ENCODE results near the gene SLC66A1. TPM values are rescaled to one million over a fixed set of nuclear protein-coding genes. Genes with fewer than 3 reads are reported as not detected.
A peak's percentile ranks its signal among the peaks of the same experiment; 100 is the strongest.

Gene SLC66A1
- total and polyA plus RNA-seq, 9 of the 15 experiments (the other 6 are each of a cell fraction or from before 2014, with no cell fraction given): 1.2 to 40.8 (median 18.6) TPM

DNA sequence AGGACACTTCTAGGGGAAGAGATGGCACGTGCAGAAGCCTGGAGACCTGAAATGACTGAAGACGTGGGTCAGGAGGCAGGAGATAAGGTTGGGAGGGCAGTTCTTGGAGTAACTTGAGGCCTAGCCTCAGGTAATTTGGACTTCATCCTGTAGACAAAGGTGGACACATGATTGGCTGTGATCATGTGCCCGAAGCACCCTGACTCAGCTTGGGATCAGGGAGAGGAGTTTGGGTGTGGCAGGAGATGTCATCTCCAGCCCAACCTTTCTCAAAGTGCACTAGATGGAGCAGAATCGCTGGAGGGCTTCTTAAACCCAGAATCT, 1.5 kb downstream of the SLC66A1 start (continued):
- TF ChIP-seq ZNF318 (IDR thresholded peaks at IDR 0.05; ENCODE audit: borderline replicate concordance in 1 of 2, low read depth in 1 of 2) (no peak), POLR2G (IDR thresholded peaks at IDR 0.05; ENCODE audit: low read depth, low read length) (no peak), ZNF644 (tag; IDR thresholded peaks at IDR 0.05; ENCODE audit: low read depth) (no peak), MAFK (IDR thresholded peaks at IDR 0.05; ENCODE audit: low read length) (peak; percentile 37; the same call in 1 of the 2 replicates), ZNF146 (CRISPR knock-in tag; IDR thresholded peaks at IDR 0.05; ENCODE audit: unreplicated experiment) (no peak), KDM2B (CRISPR knock-in tag; IDR thresholded peaks at IDR 0.05) (no peak), ZNF639 (CRISPR knock-in tag; conservative IDR thresholded peaks at IDR 0.05 in 1 of 2, IDR thresholded peaks at IDR 0.05 in 1 of 2) (no peak), ARNT (IDR thresholded peaks at IDR 0.05) (no peak), CHD2 (IDR thresholded peaks at IDR 0.05; ENCODE audit: low read depth, low read length) (no peak), SRSF7 (optimal IDR thresholded peaks at IDR 0.05; ENCODE audit: low read depth, low read length) (no peak), KAT8 (IDR thresholded peaks at IDR 0.05; ENCODE audit: low read depth) (no peak), TCFL5 (CRISPR knock-in tag; conservative IDR thresholded peaks at IDR 0.05) (no peak)

Data from K562 (cell line).